NCI-H82 treated with DMSO at 0.1 percent for 48 hours (cell line): ENCODE data around the gene GAS7.

ENCODE experiments used
- DNase-seq: peaks from one replicate; lab custom pipeline; 2025; ENCODE audit not compliant: unreplicated experiment; lab: John Stamatoyannopoulos, UW

The GAS7 gene

GRCh38 chr17:10053782-10054540, 144.4 kb downstream of the GAS7 start:
- DNase-seq: no peak

DNA sequence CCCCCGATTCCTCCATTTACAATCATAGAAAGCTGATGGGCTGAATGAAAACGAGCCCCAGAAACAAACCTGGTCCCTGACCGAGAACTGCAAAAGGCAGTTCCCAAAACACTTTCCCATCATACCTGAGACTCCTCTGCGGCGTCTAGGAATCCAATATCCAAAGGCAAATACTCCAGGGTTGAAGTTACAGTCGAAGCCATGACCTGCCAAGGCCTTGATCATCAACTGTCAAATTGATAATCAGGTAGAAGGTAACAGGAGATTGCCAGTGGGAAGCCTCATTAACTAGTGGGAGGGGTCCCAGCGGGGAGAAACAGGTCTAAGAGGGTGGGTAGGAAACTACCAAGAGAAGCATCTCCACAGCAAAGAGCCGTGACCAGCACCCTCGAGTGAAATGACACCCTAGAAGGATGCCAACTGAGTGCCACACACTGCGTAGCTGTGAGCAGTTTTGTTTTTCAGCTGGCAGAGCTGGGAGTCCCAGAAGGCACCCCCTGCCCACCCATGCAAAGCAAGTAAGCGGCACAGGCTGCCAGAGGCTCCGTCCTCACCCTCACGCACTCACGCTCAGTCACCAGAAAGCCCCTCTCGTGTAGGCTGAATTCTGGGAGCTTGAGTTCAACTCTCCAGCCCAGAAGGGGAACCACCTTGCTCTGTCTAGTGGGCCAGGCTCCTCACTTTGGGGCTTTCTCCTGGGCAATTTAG, 146.1 kb downstream of the GAS7 start:
- DNase-seq: no peak

GRCh38 chr17:10051112-10051511, 147.3 kb downstream of the GAS7 start:
- DNase-seq: no peak

GRCh38 chr17:10050597-10051101, 147.8 kb downstream of the GAS7 start:
- DNase-seq: no peak

GRCh38 chr17:10048629-10049350, 149.6 kb downstream of the GAS7 start:
- DNase-seq: no peak

DNA sequence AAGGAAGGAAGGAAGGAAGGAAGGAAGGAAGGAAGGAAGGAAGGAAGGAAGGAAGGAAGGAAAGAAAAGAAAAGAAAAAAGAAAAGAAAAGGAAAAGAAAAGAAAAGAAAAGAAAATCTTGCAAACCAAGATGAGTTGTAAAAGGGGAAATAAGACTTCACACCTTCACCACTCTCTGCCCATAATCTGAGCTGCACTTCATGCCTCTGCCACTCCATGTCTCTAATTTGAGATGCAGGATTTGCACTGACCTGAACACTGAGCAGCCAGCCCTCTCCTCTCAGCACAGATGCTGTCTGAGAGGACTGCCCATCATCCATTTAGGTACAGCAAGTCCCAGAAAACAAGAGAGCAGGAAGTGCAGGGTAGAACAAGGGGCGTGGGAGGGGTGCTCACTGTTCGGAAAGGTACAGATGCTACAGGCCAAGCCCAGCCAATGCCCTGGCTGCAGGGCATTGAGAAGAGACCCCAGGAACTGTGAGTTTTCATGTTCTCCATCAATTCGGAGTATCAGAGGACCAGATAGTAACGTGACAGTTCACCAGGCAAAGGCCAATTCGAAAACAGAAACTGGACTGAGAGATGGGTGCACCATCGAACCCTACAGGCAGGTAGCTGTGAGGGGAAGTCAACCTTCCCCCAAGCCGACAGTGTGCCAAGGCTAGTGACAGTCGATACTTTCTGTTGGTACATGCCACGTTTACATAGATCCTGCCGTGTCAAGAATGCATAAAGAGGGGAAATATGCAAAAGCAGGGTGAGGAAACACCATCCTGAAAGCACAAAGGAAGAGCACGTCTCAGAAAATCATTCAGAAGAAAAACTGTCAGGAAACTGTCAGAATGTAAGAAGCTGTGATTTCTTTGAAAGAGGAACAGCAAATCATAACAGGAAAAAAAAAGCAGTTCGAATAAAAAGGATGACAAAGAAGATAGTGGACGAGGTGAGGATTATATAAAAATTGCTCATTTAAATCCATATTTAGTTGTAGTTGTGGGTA, 151.3 kb downstream of the GAS7 start:
- no peak for DNase-seq

DNA sequence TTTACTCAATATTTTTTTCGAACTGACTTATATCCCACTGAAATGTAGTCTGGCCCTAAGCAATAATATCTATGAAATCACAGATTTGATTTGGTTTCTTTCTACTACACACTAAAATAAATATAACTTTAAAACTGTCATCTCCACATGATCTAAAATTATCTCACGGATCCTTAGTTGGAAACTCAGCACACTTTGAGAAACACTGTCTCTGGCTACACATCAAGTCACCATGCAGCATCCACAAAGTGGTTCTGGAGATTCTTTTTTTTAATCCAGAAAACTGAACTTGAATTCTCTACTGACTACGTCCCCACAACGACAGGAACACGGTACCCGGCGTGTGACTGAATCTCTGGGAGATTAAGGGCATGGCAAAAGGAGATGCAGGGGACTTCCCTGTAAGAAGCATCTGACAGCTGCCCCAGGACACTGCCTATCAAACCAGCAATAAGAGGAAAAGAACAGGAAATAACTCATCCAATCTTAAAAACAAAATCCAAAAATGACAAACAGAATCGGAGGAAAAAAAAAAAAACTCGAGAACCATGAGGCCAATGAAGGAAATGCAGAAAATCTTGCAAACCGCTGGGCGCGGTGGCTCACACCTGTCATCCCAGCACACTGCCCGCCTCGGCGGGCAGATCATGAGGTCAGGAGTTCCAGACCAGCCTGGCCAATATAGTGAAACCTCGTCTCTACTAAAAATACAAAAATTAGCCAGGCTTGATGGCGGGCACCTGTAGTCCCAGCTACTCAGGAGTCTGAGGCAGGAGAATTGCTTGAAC, 152.3 kb downstream of the GAS7 start:
- DNase-seq: no peak

- no peak for DNase-seq
These were observed 155.7 kb downstream of the GAS7 start for GRCh38 chr17:10042589-10043244.

DNA sequence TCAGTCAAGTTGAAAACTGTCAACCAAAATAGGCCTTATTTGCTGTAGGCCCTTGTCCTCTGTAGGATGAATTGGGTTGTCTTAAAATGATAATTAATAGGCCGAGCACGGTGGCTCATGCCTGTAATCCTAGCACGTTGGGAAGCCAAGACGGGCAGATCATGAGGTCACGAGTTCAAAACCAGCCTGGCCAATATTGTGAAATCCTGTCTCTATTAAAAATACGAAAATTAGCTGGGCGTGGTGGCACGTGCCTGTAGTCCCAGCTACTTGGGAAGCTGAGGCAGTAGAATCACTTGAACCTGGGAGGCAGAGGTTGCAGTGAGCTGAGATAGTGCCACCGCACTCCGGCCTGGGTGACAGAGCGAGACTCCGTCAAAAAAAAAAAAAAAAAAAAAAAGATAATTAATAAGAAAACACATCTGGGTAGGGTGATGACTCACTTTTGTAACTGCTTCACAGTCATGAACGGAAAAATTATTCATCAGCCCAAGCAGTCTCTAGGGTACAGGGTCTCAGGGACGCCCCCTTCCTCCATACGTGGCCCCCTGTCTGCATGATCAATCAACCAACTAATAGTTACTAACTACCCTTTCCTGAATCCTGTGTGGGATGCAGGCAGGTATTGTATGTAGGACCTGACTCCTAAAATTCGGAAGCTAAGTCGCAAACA, 156.4 kb downstream of the GAS7 start:
- DNase-seq: no peak

DNA sequence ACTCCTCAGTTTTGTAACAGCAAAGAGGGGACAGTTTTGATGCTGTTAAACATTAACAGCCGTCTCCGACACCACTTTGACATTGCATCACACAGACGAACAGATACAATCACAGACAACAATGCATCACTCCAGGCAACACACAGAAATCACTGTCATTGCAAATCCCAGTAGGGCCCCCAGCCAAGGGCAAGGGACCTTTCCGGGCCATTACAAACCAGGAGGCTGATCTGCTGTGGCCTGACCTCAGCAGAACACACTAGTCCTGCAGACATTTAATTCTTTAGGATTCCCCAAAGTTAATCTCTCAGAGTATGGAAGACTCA, 157.2 kb downstream of the GAS7 start:
- DNase-seq: no peak

DNA sequence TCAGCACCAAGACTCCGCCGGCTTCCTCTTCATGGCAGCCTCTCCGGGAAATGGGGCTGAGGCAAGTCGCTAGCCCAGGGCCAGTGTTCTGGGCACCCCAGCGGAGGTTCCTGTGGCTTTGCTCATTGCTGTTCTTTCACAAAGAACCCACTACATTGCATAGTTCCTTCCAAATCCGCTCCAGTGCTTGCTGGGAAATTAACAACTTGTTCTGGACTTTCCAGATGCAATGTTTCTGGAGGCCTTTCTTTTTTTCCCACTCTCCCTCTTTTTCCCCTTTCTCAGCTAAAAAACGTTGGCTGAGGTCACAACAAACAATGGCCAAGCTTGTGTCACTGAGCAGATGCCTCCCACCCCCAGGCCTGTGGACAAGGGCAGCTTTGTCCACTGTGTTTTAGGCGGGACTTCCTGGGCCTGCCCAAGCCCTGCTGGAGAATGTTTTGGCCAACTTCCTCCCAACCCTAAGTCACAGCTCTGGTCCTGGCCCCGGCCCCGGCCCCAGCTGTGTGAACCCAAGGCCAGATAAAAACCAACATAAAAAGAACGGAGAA, 161.8 kb downstream of the GAS7 start:
- DNase-seq: no peak

DNA sequence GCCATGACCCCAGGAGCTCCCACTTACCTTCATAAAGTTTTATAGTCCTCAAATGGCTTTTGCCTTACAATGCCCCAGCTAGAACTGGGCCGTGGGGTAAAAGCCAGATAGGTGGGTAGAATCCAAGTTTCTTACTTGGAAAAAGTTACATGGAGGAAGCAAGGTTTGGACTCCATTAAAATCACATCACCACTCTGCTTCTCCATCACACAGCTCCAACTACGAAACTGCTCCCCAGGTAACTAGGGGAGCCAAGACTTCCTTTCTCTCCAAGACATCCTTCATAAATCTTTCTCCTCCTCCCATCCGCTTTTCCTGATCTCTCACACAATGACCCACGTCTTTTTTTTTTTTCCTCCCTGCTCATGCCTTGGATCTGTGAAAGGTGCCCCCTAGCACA, 162.5 kb downstream of the GAS7 start:
- no peak for DNase-seq

- no peak for DNase-seq
These were observed 163.5 kb downstream of the GAS7 start for GRCh38 chr17:10034719-10035475.

- no peak for DNase-seq
These were observed 164.4 kb downstream of the GAS7 start for GRCh38 chr17:10033959-10034358.

DNA sequence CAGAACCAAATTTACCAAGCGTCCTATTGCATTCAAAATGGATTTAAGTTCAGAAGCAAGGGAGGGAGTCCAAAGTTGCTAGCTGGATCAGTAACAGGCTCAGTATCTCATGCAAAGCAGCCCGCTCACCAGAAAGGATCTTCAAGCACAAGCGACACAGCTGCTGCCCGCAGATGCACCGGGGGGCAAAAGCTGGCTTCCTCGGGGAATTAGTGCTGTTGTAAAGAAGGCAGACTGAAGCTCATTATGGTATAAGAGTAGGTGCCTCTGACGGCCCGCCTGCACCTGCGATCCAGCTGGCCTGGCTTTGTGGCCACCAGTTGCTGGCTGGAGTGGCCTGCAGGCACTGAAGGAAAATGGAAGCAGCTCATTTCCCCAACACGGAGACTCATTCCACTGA, 165.0 kb downstream of the GAS7 start:
- DNase-seq: peak; percentile 86

DNA sequence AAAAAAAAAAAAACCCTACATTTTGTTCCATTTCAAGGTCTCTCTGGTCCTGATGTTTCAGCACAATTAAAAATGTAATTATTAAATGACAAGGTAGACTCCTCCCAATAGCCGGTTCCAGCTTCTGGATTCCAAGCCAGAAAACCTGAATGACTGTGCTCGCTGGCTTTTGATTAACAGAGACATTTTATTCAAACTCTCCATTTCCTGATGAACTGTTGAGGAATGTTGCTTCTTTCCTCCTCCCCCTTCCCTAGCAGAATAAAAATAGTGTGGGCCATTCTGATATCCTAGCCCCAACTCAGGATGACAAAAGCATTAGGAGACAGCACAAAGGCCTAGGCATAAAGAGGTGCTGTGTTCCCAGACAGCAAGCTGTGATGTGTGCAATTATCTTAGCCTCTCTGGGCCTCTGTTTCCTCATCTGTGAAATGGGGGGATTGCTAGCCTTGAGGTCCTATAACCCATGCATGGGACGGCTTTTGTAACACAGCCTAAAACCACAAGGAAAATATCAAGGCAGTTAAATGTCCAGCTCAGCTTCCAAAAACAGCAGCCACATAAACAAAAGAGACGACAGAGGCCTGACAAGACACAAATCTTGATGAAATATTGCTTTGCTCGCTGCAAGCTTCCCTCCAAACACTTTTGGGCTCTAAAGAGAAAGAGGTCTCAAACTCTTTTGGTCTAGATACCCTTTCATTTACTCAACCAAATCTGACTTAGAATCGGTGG, 166.1 kb downstream of the GAS7 start:
- DNase-seq: no peak

- no peak for DNase-seq
These were observed 166.8 kb downstream of the GAS7 start for GRCh38 chr17:10031606-10032005.
